HG02642 (cell line): Measurements from ENCODE around the gene RANGRF.

Experiments
- ATAC-seq: cut with Tn5 transposase; IDR thresholded peaks from one replicate; pipeline ENCODE4 v1.9.1; 2021; ENCODE audit warnings: mild to moderate bottlenecking; ENCODE audit not compliant: unreplicated experiment, poor library complexity

The RANGRF gene

GRCh38 chr17:8311131-8311790 lies 22.8 kb downstream of the RANGRF start:
- ATAC-seq: no peak

DNA sequence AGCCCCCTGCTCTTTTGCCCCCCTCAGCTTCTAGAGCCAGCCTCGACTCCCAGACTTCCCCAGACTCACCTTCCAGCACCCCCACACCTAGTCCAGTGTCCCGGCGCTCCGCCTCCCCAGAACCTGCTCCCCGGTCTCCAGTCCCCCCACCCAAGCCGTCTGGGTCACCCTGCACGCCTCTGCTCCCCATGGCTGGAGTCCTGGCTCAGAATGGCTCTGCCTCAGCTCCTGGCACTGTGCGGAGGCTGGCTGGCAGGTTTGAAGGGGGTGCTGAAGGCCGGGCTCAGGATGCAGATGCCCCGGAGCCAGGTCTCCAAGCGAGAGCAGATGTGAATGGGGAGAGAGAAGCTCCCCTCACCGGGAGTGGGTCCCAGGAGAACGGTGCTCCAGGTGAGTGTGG lies 23.8 kb downstream of the RANGRF start:
- ATAC-seq: no peak

- no peak for ATAC-seq
Measured at GRCh38 chr17:8312726-8313600, 24.5 kb downstream of the RANGRF start.

GRCh38 chr17:8314797-8315763 lies 26.6 kb downstream of the RANGRF start:
- no peak for ATAC-seq

- no peak for ATAC-seq
Measured at GRCh38 chr17:8315764-8316217, 27.3 kb downstream of the RANGRF start.

GRCh38 chr17:8318010-8318935 lies 29.8 kb downstream of the RANGRF start:
- ATAC-seq: no peak

GRCh38 chr17:8320262-8320661 lies 31.8 kb downstream of the RANGRF start:
- ATAC-seq: no peak

DNA sequence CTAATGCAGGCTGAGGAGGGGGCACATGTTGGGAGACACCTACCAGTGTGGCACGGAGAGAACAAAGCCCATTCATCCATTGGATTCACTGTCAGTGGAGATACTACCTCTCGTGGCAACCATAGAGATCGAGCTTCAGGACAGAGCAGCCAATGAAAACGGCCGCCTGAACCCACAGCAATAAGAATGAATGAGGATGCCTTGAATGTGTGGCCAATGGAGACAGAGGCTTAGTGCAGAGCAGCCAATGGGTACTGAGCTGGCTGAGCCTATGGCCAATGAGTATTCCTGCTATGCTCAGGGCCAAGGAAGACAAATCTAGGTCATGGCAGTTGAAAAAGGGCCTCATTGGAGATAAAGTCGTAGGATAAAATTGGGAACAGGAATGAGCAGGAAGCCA lies 32.5 kb downstream of the RANGRF start:
- ATAC-seq: no peak

- no peak for ATAC-seq
Measured at GRCh38 chr17:8322061-8322460, 33.6 kb downstream of the RANGRF start.

- no peak for ATAC-seq
Measured at GRCh38 chr17:8324132-8324531, 35.7 kb downstream of the RANGRF start.

- ATAC-seq: no peak
Measured at GRCh38 chr17:8324923-8325322, 36.5 kb downstream of the RANGRF start.

- ATAC-seq: no peak
Measured at GRCh38 chr17:8326511-8327302, 38.2 kb downstream of the RANGRF start.

DNA sequence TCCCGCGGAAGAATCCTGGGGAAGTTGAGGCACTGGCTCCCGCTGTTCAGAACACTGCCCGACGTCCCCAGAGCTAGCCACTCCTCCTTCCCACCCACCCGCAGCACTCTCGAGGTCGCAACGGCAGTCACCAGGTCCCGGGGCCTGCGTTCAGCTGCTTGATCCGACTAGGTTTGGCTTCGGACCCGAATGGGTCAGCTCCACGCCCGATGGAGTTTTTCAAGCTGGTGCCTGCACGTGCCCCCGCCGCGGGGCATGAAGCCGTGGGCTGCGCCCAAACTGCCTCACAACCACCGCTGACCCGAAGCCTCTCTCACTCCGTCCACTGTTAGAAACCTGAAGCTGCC lies 38.8 kb downstream of the RANGRF start:
- ATAC-seq: no peak

DNA sequence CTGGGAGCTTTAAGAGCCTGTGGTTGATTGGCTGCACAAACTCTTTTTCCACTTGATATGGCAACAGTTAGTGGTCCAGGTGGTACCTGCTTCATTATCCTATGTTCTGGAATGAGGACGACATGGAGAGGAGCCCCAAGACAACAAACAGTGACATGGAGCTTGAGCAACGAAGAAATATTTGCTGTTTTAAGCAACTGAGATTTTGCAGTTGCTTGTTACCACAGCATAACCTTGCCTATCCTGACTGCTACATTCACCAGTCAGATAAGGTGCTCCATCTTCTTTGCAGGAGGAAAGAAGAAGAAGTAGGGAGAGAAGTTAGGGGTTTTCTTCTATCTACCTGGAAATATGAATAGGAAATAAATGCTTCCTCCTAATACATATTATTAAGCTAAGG lies 43.7 kb downstream of the RANGRF start:
- ATAC-seq: no peak

- no peak for ATAC-seq
Measured at GRCh38 chr17:8332688-8333087, 44.2 kb downstream of the RANGRF start.

DNA sequence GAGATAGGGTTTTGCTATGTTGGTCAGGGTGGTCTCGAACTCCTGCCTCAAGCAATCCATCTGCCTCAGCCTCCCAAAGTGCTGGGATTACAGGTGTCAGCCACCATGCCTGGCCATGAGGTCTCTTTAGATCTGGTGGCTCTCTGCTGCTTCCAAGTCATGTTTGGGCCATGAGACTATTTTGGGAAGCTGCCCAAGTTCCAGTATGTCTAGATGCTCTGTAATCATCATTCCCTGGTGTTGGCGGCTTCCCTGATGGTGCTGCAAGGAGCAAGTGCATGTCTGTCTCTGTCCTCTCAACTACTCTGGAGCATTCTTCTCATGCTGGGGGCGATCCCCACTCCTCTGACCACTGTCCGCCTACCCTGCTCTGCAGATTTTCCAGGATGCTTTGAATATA lies 44.8 kb downstream of the RANGRF start:
- ATAC-seq: no peak

DNA sequence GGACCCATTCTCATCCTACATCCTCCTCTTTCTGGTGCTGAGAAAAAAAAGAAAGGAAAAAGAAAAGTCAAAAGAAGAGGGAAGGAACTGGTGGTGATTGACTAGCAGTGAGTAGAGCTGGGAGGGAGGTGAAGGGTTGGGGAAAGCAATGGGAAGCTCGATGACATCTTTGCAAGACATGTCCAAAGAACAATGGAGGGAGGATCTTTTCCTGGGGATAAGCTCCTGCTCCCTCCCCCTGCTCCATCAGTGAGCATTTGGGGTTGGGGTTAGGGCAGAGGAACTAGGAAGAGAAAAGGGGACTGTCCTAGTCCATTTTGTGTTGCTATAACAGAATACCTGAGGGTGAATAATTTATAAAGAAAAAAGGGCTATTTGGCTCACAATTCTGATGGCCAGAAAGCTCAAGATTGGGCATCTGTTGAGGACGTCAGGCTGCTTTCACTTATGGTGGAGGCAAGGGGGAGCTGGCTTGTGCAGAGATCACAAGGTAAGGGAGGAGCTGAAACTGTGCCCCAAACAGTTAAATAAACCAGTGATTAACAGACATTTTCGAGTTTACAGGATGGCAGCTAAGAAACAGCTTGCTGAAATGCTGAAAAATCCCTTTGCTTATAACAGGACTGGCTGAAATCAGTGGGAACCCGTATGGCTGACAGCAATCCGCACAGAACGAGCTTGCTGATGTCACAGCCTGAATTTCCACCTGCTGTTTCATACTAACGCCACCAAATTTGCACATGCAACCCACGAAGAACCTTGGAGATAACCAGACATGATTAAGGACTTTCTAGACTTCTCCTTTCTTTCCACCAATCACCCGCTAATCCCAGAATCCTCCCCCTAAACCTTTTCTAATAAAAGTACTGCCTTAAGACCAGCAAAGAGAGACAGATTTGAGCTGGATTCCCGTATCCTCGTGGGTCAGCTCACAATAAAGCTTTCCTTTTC lies 49.6 kb downstream of the RANGRF start:
- ATAC-seq: no peak

GRCh38 chr17:8338753-8339140 lies 50.3 kb downstream of the RANGRF start:
- no peak for ATAC-seq
